GM21723 (cell line): Measurements from ENCODE around the gene BECN2.

Source experiments
- ATAC-seq: cut with Tn5 transposase; IDR thresholded peaks from one replicate; pipeline ENCODE4 v1.9.1; 2021; ENCODE audit warnings: mild to moderate bottlenecking, moderate library complexity; ENCODE audit not compliant: unreplicated experiment

BECN2 gene, protein sequence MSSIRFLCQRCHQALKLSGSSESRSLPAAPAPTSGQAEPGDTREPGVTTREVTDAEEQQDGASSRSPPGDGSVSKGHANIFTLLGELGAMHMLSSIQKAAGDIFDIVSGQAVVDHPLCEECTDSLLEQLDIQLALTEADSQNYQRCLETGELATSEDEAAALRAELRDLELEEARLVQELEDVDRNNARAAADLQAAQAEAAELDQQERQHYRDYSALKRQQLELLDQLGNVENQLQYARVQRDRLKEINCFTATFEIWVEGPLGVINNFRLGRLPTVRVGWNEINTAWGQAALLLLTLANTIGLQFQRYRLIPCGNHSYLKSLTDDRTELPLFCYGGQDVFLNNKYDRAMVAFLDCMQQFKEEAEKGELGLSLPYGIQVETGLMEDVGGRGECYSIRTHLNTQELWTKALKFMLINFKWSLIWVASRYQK

GRCh38 chr1:241957692-241958494, at the start of gene BECN2:
Gene BECN2, plus strand, starts transcription at chr1:241957767. Its CDS starts 0 bp downstream, at chr1:241957767.
- ATAC-seq, result no peak

GRCh38 chr1:241916196-241916595, 41.4 kb upstream of the BECN2 start:
- ATAC-seq, result no peak

DNA sequence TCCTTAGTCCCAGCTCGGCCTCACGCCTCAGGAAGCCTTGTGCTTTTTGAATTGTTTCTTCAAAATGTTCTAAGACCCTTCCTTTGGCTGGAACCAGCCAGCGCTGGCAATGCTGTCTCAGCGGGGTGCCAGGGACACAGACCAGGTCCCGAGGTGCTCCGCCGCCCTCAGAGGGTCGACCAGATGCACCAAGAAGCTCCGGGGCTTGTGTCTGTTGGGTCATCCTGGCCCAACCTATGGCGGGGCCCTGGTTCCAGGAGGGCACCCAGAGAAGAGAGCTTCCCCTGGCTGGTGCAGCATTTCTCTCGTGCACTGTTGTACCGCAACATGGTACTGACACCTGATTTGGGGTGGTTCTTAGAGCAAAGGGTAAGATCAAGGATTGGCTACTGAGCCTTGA, 40.1 kb upstream of the BECN2 start:
- ATAC-seq, result no peak

GRCh38 chr1:241918879-241919278, 38.7 kb upstream of the BECN2 start:
- ATAC-seq, result no peak

GRCh38 chr1:241924080-241924808, 33.3 kb upstream of the BECN2 start:
- no peak for ATAC-seq

DNA sequence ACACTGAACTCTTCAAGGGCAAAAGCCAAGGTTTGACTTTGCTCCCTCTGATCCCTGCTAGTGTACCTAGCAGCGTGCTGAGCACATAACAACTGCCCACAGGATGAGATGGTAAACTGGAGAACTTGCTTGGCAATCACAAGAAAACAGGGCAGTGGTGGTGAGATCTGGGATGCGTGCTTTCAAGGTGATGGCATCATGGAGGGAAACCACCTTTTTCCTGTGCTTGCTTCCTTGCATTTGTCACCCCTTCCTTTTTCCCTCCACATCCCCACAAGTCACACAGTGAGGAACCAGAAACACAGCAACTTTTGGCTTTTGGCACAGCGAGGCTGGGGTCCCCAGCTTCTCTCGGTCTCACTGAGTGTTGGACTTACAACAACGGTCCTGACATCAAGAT, 31.4 kb upstream of the BECN2 start:
- no peak for ATAC-seq

DNA sequence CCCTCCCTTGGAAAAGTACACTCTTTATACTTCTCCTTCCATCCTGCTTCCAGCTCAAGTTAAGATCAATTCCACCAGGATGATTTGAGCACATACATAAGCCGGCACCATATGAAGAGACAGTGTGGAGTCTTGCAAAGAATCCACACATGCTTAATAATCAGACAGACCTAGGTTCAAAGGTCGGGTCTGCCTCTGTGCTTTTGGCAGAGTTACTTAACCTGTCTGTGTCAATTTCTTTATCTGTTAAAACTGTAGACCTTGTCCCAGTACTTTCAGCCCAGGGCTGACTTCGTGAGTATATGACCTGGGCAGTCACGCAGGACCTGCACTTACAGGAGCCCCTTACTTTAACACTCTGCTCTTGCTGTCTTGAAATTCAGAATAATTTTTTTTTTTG, 30.2 kb upstream of the BECN2 start:
- no peak for ATAC-seq

DNA sequence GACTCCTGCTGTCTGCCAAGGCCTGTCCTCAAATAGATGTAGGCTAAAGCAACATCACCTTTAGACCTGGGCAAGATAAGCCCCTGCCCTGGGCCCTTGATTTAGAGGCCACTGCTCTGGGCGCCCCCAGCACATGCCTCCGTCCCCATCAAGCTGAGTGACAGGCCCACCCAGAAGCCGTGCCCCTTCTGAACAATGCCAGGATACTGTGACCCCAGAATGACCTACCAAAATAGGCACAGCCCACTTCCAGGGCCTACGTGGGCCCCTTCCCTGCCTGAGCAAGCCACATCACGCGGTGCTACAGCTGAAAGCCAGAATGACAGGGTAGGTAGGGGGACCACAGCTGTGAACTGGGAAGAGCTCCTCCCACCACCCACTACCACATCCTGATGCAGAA, 24.7 kb upstream of the BECN2 start:
- ATAC-seq, result no peak

DNA sequence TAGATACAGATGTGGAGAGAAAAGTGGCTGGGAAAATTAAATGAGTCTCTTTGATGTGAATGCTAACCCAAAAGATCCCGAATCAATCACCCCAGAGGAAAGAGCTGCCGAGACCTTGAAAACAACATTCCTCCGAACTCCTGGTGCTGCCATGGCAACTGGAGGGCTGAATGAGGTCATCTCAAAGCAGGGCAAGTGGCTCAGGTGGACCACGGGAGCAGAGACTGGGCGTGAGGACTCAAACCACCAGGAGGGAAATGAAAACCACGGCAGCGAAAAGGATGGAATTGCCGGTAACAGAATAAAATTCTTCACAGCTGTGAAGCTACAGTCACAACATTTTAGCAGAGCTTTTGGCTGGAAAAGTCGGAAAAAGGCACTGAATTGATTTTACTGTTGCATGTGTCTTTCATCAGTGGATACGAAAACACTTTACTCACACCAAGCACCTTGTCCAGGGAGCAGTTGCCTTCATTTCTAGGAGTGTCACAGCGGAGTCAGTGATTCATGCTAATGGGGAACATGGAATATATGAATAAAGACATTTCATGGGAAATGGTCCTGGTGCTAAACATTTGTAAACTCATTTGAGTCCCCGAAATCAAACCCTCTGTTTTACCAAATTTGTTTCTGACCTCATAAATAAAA, 23.2 kb upstream of the BECN2 start:
- ATAC-seq, result no peak

DNA sequence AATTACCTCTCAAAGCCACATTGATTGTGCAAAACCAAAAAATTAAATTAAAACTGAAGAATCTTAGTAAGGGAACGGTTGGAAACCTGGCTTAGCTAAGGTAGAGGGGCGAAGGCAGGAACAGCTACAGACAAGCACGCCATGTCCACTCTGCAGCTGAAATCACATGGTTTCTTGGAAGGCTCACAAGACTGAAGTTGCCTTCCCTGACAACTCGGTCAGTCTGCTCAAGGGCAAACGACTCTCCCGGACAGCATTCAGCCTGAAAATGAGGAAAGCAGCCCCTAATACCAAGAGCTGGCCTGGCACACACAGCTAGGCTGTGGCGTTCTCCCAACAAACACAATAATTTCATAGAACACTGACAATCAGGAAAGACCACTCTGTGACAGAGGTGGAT, 22.7 kb upstream of the BECN2 start:
- ATAC-seq, result no peak

- ATAC-seq, result no peak
Observed at GRCh38 chr1:241939798-241940197, 17.8 kb upstream of the BECN2 start.

DNA sequence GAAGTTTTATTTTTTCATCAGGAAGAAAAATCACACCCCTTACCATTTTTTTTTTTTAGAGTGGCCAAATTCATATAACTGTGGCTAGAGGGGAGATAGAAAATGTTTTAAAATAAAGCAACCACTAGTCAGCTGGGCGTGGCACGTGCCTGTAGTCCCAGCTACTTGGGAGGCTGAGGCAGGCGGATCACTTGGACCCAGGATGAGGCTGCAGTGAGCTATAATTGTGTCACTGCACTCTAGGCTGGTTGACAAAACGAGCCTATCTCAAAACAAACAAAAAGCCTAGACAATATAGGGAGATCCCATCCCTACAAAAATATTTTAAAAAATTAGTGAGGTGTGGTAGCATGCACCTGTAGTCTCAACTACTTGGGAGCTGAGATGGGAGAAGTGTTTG, 14.8 kb upstream of the BECN2 start:
- no peak for ATAC-seq

GRCh38 chr1:241944300-241944699, 13.3 kb upstream of the BECN2 start:
- no peak for ATAC-seq

GRCh38 chr1:241947354-241947753, 10.2 kb upstream of the BECN2 start:
- no peak for ATAC-seq

- ATAC-seq, result no peak
Observed at GRCh38 chr1:241950390-241950789, 7.2 kb upstream of the BECN2 start.

- ATAC-seq, result no peak
Observed at GRCh38 chr1:241962153-241962552, 4.6 kb downstream of the BECN2 start.

DNA sequence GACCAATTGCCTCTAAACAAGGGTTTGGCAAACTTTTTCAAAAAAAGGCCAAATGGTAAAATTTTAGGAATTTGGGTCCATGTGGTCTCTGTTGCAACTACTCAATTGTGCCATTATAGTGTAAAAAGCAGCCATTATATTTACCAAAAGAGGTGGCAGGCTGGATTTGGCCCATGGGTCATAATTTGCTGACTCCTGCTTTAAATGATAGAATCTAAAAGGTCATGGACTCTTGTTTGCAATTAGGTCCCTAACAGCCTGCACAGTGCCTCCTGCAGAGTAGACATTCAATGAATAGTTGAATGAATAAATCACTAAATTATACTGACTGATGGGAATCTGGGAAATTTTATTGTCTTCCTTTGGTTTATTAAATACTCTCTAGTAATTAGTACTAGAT, 6.2 kb downstream of the BECN2 start:
- no peak for ATAC-seq

DNA sequence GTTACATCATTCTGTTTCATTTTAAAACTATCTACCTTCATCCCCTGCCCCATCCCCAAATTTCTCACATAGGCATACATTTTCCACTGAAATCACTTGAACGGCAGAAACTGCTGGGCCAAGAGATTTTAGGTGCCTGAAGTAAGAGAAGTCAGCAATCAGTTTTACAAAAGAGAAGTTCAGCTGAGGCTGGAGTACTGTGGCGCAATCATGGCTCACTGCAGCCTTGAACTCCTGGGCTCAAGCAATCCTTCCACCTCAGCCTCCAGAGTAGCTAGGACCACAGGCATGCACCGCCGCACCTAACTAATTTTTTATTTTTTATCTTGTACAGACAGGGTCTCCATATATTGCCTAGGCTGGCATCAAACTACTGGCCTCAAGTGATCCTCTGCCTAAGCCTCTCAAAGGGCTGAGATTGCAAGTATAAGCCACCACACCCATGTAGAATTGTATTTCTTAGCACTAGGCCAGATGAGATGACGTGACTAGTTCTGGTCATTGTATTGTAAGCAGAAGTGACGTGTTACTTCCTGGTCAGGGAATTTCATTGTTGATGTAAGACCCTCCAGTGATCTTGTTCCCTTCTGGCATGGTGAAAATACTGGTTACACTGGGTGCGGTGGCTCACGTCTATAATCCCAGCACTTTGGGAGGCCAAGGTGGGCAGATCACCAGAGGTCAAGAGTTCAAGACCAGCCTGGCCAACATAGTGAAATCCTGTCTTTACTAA, 7.1 kb downstream of the BECN2 start:
- no peak for ATAC-seq

DNA sequence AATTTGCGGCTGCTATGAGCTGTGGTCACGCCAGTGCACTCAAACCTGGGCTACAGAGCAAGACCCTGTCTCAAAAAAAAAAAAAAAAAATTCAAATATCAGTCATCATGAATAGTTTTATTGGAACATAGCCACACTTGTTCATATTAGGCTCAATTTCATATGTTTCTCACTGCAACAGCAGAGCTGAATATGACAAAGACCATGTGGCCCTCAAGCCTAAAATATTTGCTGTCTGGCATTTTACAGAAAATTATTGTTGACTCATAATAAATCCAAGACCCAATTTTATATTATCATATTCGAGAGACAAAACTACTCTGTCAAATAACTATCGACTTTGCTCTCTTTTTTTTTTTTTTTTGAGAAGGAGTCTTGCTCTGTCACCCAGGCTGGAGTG, 11.0 kb downstream of the BECN2 start:
- ATAC-seq, result no peak

DNA sequence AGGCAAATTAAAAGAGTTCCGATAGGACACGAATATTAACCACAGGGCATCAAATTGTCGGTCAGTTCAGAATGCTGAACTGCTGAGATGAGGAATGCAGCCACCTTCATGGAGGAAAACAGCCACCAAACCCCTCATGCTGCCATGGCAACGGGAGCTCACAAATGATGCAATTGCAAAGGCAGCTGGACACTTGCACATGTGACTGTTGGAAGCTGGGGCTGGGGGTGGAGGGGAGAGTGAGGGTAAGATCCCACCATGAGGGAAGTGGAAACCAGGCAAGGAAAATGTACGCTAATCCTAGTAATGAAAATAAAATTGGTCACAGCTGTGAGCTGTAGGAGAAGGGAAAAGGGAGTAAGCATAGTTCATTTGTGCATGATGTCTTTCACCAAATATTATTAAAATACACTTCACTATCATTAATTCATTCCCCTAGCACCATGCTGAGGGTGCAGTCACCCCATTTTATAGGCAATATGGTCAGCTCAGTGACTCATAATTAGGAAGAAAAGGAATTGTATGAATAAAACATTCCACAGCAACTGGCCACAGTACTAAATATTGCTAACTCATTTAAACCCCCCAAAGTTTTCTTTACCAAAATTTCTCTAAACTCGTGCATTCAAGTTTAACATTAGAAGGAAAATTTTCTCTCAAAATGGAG, 15.3 kb downstream of the BECN2 start:
- ATAC-seq, result no peak
